NB4 (cell line): ENCODE results near the gene ZBTB44.

ENCODE experiments used
- POLR2A ChIP-seq: IDR thresholded peaks from 2 replicates; pipeline ENCODE4 v1.6.1; 2011; ENCODE audit warnings: mild to moderate bottlenecking; ENCODE audit not compliant: insufficient read length; ENCODE audit errors: extremely low read depth
- TF ChIP-seq, protein P1 (sequence below): IDR thresholded peaks from one replicate; pipeline ENCODE4 v1.5.1; 2012; ENCODE audit warnings: low read depth, low read length

DNA sequence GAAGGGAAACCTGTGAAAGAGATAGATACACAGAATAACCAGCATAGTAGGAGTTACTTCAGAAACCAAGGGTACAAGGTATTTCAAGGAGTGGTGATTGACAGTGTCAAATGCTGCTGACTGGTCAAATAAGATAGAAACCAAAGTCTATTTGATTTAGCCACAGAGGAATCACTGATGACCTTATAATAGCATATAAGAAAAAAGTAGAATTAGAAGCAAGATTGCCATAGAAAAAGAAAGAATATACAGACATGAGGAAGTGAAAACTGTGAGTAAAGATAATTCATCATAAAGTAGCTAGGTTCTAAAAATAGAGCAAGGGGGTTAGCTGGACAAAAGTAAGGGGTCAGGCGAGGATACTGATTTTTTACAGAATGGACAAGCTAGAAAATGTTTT lies 14.2 kb downstream of the ZBTB44 start:
- TF ChIP-seq, protein P1, sequence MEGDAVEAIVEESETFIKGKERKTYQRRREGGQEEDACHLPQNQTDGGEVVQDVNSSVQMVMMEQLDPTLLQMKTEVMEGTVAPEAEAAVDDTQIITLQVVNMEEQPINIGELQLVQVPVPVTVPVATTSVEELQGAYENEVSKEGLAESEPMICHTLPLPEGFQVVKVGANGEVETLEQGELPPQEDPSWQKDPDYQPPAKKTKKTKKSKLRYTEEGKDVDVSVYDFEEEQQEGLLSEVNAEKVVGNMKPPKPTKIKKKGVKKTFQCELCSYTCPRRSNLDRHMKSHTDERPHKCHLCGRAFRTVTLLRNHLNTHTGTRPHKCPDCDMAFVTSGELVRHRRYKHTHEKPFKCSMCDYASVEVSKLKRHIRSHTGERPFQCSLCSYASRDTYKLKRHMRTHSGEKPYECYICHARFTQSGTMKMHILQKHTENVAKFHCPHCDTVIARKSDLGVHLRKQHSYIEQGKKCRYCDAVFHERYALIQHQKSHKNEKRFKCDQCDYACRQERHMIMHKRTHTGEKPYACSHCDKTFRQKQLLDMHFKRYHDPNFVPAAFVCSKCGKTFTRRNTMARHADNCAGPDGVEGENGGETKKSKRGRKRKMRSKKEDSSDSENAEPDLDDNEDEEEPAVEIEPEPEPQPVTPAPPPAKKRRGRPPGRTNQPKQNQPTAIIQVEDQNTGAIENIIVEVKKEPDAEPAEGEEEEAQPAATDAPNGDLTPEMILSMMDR: no peak
- TF ChIP-seq POLR2A: no peak
